MM.1S (cell line): Measurements from ENCODE around the gene POC1B.

ENCODE experiments used
- CTCF ChIP-seq: fragments of 300-600 bp; sonication (generic); IDR thresholded peaks from 2 replicates; pipeline ENCODE4 v1.5.1; 2016; ENCODE audit warnings: antibody characterized with exemption, low read length, mixed read lengths
- EZH2 ChIP-seq: fragments of 300-600 bp; sonication (generic); optimal IDR thresholded peaks from 2 replicates; pipeline ENCODE3; 2017; ENCODE audit warnings: low read depth, mild to moderate bottlenecking, antibody characterized with exemption, low read length, mixed read lengths
- EZH2phosphoT487 ChIP-seq: fragments of 300-600 bp; sonication (generic); IDR thresholded peaks from 2 replicates; pipeline ENCODE4 v1.6.1; 2018; ENCODE audit warnings: antibody characterized with exemption, low read length

DNA sequence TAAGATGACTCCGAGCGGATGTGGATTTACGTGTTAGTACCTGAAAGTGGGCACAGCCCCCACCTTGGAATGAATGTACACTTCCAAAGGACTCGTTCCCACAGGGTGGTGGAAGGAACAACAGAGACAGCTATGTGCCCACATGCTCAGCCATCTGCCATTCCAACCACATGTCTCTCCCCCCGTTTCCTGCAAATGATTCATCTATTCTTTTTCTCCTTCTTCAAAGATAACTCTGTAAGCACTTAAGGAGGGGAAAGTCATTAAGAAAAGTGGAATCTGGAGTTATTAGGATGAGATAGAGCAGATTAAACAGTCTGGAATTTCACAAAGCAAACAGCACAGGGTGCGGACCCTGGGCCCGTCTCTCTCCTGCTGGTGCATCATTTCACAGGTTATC is 155.0 kb downstream of the POC1B start:
- no peak for TF ChIP-seq CTCF
- no peak for TF ChIP-seq EZH2
- TF ChIP-seq EZH2phosphoT487 = no peak
